Limb (tissue), 2 donors: ENCODE results near the gene VSTM4.

Source experiments
- DNase-seq, 2 donors: peaks; one replicate each; pipeline ENCODE4 v3.0.0-alpha.2; 2016; ENCODE audit errors: extremely low spot score in 2 of 2

Gene VSTM4

GRCh38 chr10:49092477-49092876 is 22.8 kb downstream of the VSTM4 start:
- no peak for DNase-seq

GRCh38 chr10:49091450-49092210 is 23.7 kb downstream of the VSTM4 start:
- DNase-seq = no peak

DNA sequence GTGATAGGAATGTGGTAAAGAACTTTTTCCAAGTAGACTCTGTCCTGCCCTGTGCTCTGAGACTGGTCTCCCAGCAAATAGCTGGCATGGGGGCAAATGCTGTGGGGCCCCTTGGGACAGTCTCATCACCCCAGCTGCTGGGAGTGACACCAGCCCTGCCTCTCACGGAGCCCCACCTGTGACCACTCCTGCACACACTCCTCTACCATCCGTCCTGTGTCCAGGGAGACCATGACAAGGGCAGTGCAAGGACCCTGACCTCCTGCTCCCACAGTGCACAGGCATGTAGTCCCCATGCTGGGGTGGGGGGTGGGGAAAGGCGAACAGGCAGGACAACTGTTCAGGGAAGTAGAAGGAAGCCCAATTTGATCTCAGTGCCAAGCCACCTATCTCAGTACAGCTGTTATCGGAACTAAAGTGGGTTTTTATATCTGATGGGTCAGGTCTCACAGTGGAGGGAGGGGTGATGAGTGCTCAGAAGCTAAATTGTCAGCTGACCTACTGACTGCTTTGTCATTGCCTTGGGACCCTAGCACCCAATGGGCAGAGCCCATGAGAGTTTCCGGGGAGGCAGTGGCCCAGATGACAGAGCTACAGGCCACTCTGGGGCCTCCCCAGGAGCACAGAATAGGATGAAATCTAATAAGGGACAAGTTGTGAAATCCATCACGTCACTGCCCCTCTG is 24.5 kb downstream of the VSTM4 start:
- DNase-seq = no peak

DNA sequence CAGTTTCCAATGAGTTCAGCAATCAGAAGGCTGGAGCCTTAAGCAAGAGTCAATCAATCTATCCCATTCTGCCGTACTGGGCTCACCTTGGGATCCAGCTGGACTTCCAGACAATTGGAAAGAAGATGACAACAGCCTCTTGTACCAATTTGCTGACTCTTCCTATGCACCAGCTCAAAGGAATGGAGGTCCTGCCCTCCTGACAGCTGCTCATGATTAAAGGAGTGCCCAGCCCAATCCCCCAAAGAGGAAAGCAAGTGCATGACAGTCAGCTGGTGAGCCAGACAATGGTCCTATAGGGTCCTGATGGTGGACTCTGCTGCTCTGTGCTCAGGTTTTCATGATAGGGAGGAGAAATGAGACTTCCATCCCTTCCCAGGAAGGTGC is 25.1 kb downstream of the VSTM4 start:
- no peak for DNase-seq

DNA sequence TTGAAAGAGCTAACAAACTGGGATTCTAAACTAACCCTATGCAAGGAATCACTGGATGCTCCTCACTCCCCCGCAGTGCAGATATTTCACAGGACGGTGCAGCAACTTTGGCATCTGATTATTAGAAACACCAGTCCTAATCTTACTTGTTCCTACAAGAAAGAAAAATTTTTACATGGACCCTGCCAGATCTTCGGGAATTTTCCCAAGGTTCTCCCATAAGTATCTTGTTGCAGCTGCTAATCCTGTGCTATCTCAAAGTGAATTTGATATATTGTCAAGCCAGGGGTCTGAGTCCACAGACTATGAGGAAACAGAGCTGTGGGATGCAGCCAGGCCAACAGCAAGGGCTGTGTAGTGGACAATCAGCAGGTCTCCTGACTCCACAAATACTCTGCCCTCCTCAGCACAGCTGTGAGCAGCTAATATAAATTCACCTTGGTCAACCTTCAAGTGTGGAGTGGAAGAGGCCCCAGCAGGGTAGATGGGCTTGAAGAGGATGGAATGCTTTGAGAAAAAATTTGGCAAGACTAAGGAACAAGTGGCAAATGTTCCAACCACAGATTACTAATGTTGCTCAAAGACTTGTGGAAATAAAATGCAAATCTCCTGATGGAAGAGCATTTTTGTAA is 25.6 kb downstream of the VSTM4 start:
- no peak for DNase-seq

DNA sequence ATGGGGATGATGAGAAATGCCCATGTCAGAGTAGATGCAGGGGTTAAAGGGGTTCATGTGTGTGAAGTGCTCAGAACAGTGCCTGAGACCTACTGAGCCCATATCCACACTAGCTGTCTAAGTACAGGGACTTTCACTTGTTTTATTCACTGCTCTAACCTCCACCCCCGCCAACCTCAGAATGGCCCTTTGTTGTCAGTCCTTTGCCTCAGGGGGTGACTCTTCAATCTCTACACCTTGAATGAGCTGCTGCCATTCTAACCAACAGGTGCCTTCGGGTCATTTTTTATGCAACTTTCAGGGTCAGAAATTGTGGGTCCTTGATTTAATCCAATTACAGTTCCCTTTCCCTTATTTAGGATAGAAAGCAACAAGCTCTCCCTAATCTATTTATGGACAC is 26.2 kb downstream of the VSTM4 start:
- DNase-seq = no peak

GRCh38 chr10:49086889-49087288 is 28.4 kb downstream of the VSTM4 start:
- DNase-seq = no peak

DNA sequence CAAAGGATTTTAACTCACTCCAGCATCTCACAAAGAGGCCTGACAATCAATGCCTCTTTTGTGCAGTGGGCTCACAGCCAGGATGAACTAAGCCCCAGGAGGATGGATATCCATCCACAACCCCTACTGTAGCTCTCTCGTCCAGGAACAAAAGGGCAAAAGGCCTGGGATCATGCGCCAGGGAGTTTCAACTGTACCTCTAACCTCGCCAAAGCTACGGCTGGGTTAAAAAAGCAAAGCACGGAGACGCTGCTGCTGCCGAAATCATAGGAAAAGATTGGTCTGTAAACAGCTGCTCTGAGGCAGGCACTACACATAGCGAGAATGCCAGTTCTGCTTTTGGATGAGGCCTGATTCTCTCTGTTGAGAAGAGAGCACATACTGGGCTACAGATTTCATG is 32.1 kb downstream of the VSTM4 start:
- DNase-seq = no peak

GRCh38 chr10:49082766-49083165 is 32.6 kb downstream of the VSTM4 start:
- no peak for DNase-seq

DNA sequence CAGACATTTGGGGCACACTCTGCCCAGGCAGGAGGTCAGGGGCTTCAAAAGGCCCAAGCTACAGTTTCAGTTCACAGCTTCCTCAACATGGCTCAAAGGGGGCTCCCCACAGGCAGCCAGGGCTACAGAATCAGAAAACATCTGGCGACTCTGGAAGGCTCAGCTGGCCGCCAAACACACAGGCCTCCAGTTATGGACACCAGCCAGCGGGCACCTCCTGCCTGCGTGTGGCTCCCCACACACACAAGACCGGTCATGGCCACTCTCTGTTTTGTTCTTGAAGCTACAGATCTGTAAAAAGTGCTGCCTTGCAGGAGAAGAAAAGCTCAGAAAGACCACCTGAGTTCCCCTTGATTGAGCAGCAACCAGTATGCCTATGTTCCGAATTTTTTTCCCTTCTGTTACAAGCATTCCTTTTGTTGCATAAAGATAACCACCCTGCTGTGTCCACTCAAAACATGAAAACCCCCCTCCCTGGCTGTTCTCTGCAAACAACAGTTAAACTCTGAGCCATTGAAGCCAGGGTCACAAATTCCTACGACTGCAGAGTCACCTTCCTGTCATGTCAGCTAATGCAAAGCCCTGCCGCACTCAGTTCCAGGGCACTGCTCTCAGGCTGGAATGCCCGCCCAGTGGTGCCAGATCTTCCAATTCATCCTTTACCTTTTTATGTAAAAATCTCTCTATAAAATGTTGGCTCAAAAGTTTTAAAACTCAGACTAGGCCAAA is 33.6 kb downstream of the VSTM4 start:
- DNase-seq = no peak

DNA sequence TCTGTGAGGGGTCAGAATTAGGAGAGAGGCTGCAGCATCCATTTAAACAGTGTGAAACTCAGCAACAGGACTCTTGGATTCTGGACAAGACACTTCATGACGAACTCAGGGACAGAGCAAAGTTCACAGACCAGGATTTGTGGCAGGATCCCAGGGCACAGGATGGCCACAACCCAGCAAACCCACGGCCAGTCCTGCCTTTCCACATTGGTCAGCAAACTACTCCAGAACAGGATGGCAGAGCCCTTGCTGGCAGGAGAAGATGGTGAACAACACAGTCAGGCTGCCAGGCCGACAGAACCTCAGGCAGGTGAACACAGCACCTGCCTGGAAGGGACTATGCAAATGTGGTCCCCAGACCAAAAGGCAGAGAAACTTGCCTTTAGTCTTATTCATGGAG is 34.4 kb downstream of the VSTM4 start:
- no peak for DNase-seq

GRCh38 chr10:49080071-49080470 is 35.3 kb downstream of the VSTM4 start:
- no peak for DNase-seq

DNA sequence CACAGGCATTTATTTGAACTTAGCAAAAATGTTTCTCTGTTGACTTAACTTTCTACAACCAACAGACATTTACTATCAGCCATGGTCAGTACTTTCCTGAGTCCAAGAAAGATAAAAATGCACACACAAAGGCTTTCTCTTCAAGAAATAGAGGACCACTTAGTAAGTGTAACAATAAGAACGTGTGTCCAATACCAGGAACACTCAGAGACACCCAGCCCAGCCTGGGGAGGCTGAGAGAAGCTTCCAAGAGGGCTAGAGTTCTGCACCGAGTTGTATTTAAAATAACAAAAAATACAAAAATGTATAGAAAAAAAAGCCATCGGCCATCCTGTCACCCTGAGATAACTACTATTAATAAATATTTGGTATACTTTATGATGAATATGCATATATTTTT is 35.8 kb downstream of the VSTM4 start:
- DNase-seq = no peak

DNA sequence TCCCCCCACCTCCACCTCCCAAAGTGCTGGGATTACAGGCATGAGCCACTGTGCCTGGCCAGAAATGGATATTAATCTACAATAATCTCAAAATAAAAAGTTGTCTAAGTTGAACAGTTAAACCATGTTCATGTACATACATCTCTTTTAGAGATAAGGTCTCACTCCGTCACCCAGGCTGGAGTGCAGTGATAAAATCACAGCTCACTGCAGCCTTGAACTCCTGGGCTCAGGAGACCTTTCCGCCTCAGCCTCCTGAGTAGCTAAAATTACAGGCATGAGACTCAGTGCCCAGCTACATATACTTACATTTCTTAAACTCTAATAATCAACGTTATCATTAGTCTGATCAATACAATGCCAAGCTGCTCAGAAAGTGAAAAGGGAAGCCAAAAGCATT is 36.2 kb downstream of the VSTM4 start:
- DNase-seq = no peak

GRCh38 chr10:49078433-49078832 is 36.9 kb downstream of the VSTM4 start:
- no peak for DNase-seq

DNA sequence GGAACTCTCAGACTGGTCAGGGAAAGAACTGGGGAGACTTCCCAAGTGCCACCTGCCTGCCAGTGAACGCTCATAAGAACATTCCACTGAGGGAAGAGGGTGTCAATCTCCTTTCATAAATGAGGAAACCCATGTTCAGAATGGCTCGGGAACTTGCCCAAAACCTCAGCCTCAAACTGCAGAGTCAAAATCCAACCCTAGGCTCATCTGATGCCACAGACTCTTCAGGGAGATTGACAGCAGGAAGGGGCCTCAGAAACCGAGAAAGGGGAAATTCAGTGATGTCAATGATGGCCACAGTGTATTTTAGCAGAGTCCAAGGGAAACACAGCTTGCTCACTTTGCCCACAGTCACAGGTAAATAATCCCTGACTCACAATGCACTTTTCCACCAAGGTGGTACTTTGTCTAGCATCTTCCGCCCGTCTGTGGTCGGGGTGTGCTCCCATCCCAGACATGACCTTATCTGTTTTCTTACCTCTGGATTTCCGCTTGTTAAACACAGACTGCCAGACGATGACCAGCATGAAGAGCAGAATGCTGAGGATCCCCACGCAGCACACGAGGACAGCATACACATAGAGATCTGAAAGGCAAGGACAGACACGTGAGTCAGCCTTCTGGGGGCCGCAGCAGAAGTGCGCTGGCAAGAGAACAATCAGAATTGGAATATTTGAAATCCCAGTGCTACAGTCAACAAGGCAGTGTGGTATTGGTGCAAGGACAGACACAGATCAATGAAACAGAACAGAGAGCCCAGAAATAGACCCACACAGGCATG is 38.4 kb downstream of the VSTM4 start:
- DNase-seq = no peak

DNA sequence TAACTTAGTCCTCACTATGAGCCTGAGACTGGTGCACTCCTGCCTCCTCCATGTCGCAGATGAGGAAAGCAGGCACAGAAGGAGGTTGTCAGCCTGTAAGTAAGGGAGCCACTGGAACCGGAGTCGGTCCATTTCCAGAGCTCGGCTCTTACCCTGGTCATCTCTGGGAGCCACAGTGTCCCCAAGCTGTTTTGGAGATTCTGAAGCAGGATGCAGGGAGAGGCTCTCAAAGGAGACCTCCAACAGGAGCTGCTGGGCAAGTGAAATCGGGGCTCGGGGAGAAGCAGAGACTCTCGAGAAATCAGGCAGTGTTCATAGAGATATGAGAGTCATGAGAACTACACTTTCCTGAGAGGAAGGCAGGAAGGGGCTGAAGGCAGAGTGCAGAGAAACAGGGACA is 39.0 kb downstream of the VSTM4 start:
- DNase-seq = no peak

DNA sequence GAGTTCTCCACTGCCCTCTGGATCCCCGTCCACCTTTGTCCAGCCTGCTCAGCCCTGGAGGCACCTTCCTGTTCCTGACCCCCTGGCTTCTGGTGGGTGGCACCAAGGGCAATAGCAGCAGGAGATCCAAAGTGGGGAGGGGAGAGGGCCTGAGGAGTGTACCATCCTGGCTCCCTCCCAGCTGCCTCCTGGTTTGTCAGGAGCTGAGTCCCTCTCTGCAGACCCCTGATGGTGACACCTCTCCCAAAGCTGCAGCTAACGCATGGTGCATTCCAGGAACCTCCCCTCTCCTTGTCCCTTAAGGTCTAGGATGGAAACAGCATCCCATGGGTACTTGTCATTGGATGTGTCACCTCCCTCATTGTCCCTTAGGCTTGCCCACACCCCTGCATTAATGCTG is 39.6 kb downstream of the VSTM4 start:
- no peak for DNase-seq

DNA sequence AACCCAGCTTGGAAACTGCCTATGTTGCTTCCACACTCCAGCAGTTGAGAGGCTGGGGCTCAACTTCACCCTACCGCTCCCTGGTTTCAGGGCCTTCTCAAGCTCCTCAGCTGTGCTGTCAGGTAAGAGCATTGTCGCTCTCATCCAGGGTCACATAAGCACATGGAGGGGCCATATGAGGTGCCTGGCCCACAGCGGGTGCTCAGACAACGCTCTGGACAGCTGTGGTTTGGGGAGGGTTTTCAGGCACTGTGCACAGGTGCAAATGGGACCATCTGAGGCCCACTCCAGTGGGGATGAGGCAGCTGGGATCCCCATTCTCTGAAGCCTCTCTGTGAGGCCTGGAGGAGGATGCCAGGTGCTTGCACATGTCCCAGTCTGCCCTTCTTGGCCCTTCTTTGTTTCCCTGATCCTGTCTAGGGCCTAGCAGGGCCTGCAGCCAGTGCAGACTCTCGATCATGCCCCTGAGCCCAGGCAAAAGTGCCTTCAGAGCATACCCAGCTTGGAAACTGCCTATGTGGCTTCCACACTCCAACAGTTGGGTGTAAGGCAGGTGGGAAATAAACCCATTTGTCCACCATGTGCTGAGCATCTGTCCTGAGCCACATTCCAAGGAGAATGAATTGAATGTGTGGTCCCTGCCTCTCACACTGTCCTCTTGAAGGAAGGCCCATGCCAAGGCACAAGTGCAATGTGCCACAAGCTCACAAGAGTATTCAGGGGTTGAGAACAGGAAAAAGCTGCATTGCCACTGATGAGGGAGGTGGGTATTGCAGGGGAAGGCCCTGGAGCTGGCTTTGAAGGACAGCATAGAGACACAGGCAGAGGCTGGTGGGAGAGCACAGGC is 40.3 kb downstream of the VSTM4 start:
- DNase-seq = no peak

DNA sequence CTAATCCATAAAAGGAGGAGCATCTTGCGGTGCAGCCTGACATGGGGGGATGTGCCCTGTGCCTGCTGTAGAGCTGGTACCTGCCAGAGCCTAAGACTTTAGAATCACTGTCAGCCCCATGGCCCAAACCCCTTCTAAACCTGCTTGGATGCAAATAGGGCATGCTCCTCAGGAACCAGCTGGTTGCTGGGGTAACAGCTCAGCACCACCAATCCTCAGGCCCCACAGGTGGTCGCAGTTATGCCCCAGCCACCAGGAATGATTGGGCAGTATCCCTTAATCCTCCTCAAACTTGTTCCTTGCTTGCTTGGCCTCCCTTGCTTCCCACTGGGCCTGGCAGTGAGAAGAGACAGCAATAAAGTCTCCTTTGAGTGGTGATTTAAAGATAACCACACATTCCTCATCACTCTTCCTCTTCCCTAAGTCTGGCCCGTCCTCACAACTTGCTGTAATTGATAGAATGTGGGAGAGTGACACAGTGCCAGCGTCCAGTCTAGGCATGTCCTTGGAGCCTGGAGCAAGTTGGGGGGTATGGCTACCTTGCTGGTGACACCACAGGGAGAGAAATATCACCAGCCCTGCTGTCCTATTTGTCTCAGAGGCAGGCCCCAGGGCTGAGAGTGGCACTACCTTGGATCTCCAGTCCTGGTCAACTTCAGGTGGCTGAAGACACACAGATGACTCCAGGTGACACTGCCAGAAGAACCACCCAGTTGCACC is 43.0 kb downstream of the VSTM4 start:
- DNase-seq = no peak
